Sigmoid colon (tissue), 4 donors: Measurements from ENCODE around the gene RGS7.

Experiments
- CTCF ChIP-seq, 4 experiments: fragments of 450-650 bp in 3 of 4; fragments of 200-600 bp in 1 of 4; IDR thresholded peaks; one replicate each; pipeline ENCODE4 v1.5.1; 2016 to 2019; ENCODE audit warnings: antibody characterized with exemption in 4 of 4, mild to moderate bottlenecking in 3 of 4, moderate library complexity in 2 of 4
- EP300 ChIP-seq, 4 donors: sonication (generic); formaldehyde crosslinking; IDR thresholded peaks; one replicate each; pipeline ENCODE4 v1.6.1; 2017; ENCODE audit warnings: antibody characterized with exemption in 4 of 4
- POLR2A ChIP-seq, 2 donors: fragments of 450-650 bp; IDR thresholded peaks; one replicate each; pipeline ENCODE4 v1.6.1; 2016; ENCODE audit warnings: antibody characterized with exemption in 2 of 2, mild to moderate bottlenecking in 2 of 2, moderate library complexity in 2 of 2

- TF ChIP-seq CTCF (IDR thresholded peaks at IDR 0.05) (no peak), POLR2A (IDR thresholded peaks at IDR 0.05) (no peak), EP300 (IDR thresholded peaks at IDR 0.05) (no peak)
These were observed 593.2 kb downstream of the RGS7 start for GRCh38 chr1:240763771-240764170.
